C4-2B (cell line): ENCODE results near the gene ARL6IP6.

Experiments
- CTCF ChIP-seq: fragments of 450-650 bp; conservative IDR thresholded peaks from 2 replicates; pipeline ENCODE4 v1.5.1; 2017; ENCODE audit warnings: mild to moderate bottlenecking
- ZFX ChIP-seq: fragments of 450-650 bp; IDR thresholded peaks from 2 replicates; pipeline ENCODE4 v1.6.1; 2017

GRCh38 chr2:152782171-152782570 lies 63.8 kb downstream of the ARL6IP6 start:
- TF ChIP-seq CTCF, result no peak
- no peak for TF ChIP-seq ZFX
